ENCODE data around the gene ARL1.
A peak's percentile ranks its signal among the peaks of the same experiment; 100 is the strongest.
"Not testable (repeated sequence)": the region's sequence is repeated elsewhere in the genome, so short reads cannot be mapped to it uniquely, and the experiment has no call there.

The ARL1 gene

DNA sequence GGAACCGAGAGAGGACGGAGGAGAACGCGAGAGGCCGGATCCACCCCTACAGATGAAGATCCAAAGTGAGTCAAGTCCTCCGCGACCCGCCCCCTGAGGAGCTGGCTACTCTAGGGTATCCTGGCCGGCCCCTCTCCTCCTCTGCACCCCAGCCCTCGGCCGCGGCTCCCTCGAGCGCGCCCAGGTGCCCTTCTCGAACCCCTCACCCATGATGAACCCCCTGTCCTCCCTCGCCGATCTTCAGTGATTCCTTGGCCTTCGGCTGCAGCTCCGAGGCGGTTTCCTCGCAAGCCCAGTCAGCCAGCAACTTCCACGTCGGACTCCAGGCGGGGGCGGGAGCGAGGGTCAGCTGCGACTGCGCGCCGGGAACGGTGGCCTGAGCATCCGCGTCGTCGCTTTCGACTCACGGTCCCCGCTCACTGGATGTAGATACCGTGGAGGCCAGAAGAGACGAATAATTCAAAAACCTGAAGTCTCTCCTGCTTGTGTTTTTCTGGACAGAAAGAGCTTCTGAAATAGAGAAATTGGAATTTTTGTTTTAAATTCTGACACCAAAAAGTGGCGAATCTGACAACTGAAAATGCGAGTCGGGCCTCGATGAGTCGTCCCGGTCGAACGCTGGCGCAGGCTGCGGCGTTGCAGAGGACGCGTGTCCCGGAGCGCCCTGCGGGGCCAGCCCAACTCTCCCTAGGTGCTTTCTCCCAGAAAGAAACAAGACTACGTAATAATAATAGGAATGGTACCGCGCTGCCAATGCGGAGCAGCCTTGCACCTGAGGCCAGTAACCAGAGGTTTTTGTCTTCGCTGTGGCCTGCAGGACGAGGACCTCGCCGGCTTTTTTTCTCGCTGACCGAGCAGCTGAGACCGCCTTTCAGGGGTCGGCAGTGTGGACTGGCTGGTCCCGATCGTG is at the start of gene ARL1:
TSS of gene ARL1 (minus strand) at position 337 of the 910 bp plus-strand sequence. CDS start at position 210, 127 bp downstream.
- DNase-seq: peak; percentile 89

DNA sequence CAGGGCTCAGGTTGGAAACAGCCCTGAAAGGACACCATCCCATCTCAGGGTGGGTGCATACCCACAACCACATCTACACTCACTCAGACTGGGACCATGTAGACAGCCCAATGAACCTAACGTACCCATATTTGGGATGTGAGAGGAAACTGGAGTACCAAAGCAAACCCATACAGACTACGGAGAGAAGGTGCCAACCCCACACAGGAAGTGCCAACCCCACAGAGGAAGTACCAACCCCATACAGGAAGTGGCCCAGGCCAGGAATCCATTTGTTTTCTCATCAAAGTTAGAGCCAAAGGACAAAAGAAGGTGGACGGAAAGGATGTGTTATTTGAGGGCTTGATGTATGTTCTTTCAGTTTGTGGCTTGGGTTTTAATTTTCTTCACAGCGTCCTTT is 48.1 kb upstream of the ARL1 start:
- peak; percentile 11 for DNase-seq

DNA sequence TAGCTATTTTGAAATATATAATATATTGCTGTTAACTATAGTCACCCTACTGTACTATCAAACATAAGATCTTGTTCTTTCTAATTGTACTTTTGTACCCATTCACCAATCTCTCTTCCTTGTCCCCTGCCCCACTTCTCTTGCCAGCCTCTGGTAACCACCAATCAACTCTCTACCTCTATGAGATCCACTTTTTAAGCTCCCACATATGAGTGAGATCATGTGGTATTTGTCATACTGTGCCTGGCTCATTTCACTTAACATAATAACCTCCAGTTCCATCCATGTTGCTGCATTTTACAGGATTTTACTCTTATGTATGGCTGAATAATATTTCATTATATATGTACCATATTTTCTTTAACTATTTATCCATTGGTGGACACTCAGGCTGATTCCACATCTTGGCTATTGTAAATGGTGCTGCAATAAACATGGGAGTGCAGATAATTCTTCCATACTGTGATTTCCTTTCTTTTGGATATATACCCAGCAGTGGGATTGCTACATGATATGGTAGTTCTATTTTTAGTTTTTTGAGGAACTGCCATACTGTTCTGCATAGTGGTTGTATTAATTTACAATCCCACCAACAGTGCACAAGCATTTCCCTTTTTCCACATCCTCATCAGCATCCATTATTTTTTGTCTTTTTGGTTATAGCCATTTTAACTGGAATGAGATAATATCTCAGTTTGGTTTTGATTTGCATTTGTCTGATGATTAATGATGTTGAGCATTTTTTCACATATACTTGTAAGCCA is 34.1 kb upstream of the ARL1 start:
- DNase-seq: no peak

DNA sequence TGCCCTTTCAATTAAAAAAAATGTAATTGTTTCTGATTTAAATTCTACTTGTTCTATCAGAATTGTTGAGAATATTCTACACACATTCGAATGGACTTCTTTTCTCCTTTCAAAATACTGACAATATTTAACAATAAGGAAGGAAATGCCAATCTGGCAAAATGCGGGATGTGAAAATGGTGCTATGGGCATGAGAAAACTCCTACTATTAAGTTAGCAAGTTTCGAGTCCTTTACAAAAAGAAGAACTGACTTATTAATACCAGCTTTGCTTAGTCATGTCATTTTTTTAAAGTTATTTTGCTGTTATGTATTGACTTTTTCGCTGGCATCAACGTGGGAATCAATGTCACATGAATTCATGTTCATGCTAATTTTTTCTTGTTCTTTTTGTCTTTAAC is 31.7 kb upstream of the ARL1 start:
- DNase-seq: no peak

GRCh38 chr12:101436136-101436535 is 28.6 kb upstream of the ARL1 start:
- DNase-seq: no peak

DNA sequence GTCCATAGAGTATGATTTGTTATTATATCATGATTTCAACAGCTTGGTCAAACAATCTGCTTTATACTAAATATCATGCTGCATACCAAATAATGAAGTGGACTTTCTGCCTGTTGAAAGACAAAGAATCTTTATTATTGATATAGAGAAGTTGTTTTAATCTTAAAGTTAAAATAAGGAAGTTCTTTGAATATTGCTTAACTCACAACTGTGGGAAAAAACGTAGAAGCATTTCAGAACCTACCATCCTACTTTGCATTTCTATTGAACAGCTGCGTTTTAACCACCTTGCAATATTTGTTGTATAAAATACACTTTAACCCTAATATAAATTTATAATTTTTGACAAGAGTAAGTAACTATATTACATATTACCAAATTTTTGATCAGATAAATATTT is 22.9 kb upstream of the ARL1 start:
- no peak for DNase-seq

DNA sequence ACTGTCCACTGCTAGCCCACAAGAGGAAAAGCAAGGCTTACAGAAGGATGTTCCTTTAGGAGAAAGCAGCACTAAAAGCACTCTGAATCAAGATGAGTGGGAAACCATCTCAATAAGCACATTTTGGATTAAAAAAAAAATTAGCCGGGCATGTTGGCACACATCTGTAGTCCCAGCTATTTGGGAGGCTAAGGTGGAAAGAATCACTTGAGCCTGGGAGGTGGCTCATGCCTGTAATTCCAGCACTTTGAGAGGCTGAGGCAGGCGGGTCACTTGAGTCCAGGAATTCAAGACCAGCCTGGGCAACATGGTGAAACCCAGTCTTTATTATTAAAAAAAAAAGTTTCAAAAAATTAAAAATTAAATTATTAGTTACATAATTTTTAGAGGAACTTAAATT is 17.0 kb upstream of the ARL1 start:
- no peak for DNase-seq

- not testable (repeated sequence) for DNase-seq
Measured at GRCh38 chr12:101422066-101422465, 14.5 kb upstream of the ARL1 start.

DNA sequence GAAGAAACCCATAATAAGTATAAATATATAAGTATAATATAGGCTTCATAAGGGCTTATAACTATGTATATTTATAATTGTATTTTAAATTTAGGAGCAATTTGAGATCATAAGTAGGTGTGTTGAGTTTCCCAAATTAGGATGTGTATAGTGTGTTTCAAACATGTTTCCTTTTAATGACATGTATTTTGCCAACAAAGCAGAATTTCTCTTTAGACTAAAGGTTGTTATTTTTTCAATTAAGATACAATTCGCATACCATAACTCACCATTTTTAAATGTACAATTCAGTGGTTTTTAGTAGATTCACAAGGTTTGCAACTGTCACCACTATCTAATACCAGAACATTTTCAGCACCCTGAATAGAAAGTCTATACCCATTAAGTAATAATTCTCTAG is 7.7 kb upstream of the ARL1 start:
- DNase-seq: no peak

DNA sequence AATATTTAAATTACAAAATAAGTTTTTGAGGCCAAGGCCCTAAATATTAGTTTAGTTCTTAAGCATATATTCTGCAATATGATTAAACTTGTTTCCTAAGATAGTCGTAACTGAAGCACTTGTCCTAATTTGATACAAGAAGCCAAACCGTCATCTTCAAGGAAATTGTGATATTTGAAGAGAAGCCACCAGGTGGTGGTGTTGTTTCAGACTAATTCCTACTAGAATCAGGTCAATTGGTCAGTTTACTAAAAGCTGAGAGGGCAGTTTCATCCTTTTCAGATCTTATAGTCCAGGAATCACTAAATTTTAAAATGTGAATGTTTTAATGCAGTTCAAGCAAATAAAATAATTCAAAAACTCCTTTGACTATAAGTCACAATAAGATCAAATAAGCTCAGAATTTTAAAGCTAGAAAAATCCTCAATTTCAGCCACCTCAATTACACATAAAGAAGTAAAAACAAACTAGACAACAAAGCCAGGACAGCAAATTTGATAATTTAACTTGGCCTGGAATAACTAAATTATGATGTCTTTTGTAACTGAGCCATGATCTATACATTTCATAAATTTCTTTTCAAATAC is 7.1 kb upstream of the ARL1 start:
- DNase-seq: peak; percentile 14

DNA sequence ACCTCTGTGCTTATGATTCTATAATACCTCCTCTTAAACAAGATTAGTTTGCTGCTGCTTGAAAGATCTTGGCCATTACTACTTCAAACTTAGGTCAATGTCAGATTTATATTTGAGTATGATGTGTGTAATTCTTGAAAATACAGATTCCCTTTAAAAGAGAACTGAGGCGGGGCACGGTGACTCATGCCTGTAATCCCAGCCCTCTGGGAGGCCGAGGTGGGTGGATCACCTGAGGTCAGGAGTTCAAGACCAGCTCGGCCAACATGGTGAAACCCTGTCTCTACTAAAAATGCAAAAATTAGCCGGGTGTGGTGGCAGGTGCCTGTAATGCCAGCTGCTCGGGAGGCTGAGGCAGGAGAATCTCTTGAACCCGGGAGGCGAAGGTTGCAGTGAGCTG is 2.6 kb upstream of the ARL1 start:
- DNase-seq: not testable (repeated sequence)

DNA sequence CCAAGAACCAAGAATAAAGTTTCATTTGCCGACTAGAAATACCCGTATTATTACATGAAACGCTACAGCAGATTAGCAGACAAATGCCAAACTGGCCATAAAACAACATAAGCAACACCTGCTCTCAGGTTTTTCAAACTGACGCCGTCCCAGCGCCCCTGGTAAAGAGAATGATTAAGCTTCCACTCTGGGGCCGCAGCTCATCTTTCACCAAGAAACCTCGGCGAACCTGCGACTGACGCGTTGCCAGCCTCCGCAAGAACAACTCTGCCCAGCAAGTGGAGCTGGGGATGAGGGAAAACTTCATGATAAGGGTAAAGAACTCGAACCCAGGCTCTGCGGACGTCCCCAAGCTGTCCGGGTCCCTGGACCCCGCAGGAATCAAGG is 530 bp downstream of the ARL1 start:
- DNase-seq: no peak

DNA sequence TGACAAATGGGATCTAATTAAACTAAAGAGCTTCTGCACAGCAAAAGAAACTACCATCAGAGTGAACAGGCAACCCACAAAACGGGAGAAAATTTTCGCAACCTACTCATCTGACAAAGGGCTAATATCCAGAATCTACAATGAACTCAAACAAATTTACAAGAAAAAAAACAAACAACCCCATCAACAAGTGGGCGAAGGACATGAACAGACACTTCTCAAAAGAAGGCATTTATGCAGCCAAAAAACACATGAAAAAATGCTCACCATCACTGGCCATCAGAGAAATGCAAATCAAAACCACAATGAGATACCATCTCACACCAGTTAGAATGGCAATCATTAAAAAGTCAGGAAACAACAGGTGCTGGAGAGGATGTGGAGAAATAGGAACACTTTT is 16.4 kb downstream of the ARL1 start:
- not testable (repeated sequence) for DNase-seq

- DNase-seq: no peak
Measured at GRCh38 chr12:101379149-101379548, 28.4 kb downstream of the ARL1 start.

DNA sequence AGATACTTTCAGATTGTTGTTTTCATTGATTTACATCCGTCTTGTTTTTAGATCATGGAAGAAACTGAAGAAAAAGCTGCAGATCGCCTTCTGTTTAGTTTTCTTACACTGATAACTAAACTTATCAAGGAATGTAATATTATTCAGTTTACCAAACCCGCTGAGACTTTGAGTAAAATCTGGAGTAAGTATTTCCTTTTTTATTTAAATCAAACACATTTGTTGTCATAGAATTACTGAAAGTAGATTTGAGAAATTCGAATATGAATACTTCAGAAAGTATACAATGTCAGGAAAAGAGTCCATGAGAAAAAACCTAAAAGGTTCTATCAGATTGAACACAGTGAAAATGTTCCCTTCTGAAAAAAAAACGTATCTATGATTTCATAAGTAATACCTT is 32.0 kb downstream of the ARL1 start:
- DNase-seq: no peak

DNA sequence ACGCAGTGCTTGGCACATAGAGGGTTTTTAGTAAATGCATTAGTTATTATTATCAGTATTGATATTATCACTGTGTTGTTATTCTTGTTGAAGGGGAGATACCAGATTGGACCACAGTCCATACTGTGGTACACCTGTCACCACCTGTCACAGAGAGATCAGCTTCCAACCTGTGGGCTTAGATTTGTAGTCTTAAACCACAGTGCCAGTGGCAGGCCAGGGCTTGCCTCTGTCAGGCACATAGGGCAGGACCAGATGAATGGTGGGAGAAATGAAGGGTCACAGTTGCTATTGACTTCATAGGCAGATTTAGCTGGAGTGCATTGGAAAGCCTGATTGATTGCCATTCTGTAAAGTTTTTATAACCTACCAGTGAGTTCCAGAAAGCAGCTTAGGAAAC is 35.1 kb downstream of the ARL1 start:
- no peak for DNase-seq

DNA sequence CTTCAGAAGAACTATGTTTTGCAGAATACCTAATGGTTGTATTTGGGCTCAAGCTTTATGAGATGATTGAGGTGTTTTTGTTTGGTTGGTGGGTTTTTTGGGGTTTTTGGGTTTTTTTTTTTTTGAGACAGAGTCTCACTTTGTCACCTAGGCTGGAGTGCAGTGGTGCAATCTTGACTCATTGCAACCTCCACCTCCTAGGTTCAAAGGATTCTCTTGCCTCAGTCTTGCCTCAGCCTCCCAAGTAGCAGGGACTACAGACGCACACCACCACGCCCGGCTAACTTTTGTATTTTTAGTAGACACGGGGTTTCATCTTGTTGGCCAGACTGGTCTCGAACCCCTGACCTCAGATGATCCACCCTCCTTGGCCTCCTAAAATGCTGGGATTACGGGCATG is 39.6 kb downstream of the ARL1 start:
- DNase-seq: no peak

DNA sequence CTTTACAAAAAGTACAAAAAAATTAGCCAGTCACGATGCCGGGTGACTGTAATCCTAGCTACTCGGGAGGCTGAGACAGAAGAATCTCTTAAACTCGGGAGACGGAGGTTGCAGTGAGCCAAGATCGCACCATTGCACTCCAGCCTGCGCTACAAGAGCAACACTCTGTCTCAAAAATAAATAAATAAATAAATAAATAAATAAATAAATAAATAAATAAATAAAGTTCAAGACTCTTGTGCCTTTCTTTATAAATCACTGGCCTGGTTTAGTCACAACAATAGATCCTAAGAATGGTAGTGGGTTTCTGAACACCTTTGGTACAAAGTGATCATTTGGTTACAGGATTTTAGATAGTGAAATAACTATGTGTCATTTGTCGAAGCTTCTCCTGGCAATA is 46.1 kb downstream of the ARL1 start:
- DNase-seq: no peak

DNA sequence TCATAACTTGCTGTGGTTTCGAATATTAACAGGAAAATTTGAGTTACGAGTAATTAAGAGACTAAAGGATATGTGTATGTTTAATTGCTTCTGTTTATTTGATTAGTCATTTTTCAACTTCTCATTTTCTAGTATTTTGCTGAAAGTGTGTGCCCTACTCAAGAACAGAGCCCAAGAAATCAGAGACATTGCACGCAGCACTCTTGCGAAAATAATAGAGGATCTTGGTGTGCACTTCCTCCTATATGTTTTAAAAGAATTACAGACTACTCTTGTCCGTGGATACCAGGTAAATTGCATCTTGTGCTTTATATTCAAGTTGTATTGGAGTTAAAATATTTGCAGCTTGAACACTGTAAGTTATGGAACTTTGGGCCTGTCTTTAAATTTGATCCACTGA is 50.8 kb downstream of the ARL1 start:
- DNase-seq: no peak

DNA sequence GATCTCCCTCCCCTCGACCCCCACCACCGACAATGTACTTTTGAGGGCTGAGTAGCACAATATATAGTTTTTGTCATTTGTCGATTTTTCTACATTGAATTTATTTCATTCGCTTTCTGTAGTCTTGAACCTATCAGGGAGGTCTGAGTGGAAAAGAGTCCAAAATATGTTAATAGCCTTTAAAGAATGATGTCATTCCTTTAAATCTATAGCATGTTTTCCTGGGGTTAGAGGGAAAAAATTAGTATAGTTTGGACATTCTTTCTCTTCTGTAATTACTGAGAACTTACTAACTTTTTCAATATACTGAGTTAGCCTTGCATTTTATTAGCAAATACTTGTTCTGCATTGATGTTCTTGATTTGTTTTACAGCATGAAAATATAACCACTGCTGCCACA is 55.9 kb downstream of the ARL1 start:
- no peak for DNase-seq

- DNase-seq: no peak
Measured at GRCh38 chr12:101343893-101344292, 63.7 kb downstream of the ARL1 start.
